A673 (cell line): ENCODE results near the gene ITGA11. TPM values are rescaled to one million over a fixed set of nuclear protein-coding genes. Genes with fewer than 3 reads are reported as not detected.

Experiments used
- BruUV-seq: library from RNA; stranded (reverse); fragments of 400-500 nt; replicated peaks from 2 replicates; lab custom pipeline; 2021; lab: Mats Ljungman, UMichigan
- CTCF ChIA-PET: fragments of 300-600 bp; sonication (Branson Sonifier 250); formaldehyde crosslinking; loops from one replicate; lab custom pipeline; 2022; ENCODE audit warnings: antibody characterized with exemption; lab: Charles Lee
- POLR2A ChIA-PET: fragments of 300-600 bp; sonication (Branson Sonifier 250); formaldehyde crosslinking; loops from one replicate; lab custom pipeline; 2022; ENCODE audit warnings: antibody characterized with exemption; ENCODE audit not compliant: low non-redundant PET; lab: Charles Lee
- DNase-seq: peaks from one replicate; pipeline ENCODE4 v3.0.0-alpha.2; 2015; ENCODE audit warnings: low spot score
- H3K27ac ChIP-seq: fragments of 200-600 bp; sonication (generic); 2 replicates; pipeline ENCODE4 v1.5.1; 2016; ENCODE audit warnings: mixed run types, low read depth, mild to moderate bottlenecking, mixed read lengths, antibody characterized with exemption, low read length; ENCODE audit not compliant: poor library complexity, severe bottlenecking
- H3K27me3 ChIP-seq: fragments of 200-600 bp; sonication (generic); replicated peaks from 2 replicates; pipeline ENCODE4 v1.6.1; 2017; ENCODE audit warnings: mixed run types, low read depth, mild to moderate bottlenecking, mixed read lengths, antibody characterized with exemption, low read length; ENCODE audit not compliant: insufficient read depth, poor library complexity
- H3K36me3 ChIP-seq: fragments of 200-600 bp; sonication (generic); 2 replicates; pipeline ENCODE4 v1.6.1; 2016; ENCODE audit warnings: mixed run types, mild to moderate bottlenecking, mixed read lengths, antibody characterized with exemption, low read length; ENCODE audit not compliant: insufficient read depth, poor library complexity, severe bottlenecking
- H3K4me1 ChIP-seq: fragments of 200-600 bp; sonication (generic); 2 replicates; pipeline ENCODE4 v1.6.1; 2017; ENCODE audit warnings: mixed run types, mild to moderate bottlenecking, mixed read lengths, antibody characterized with exemption, low read length; ENCODE audit not compliant: insufficient read depth, poor library complexity, severe bottlenecking
- H3K4me3 ChIP-seq: fragments of 200-600 bp; sonication (generic); 2 replicates; pipeline ENCODE4 v1.5.1; 2016; ENCODE audit warnings: low read depth, mixed run types, mild to moderate bottlenecking, mixed read lengths, low read length; ENCODE audit not compliant: poor library complexity, severe bottlenecking
- H3K9me3 ChIP-seq: fragments of 200-600 bp; sonication (generic); 2 replicates; pipeline ENCODE4 v1.6.1; 2016; ENCODE audit warnings: mixed run types, low read depth, mild to moderate bottlenecking, mixed read lengths, antibody characterized with exemption, low read length; ENCODE audit not compliant: poor library complexity, severe bottlenecking
- EZH2 ChIP-seq: fragments of 200-600 bp; sonication (generic); IDR thresholded peaks from 2 replicates; pipeline ENCODE4 v1.6.1; 2017; ENCODE audit warnings: borderline replicate concordance, low read depth, mild to moderate bottlenecking, mixed read lengths, antibody characterized with exemption, low read length; ENCODE audit not compliant: poor library complexity, severe bottlenecking
- intact Hi-C: fragments of 100-400 bp; cut with micrococcal nuclease; formaldehyde crosslinking; loops from one replicate; pipeline ENCODE4 v1.10.0; 2022; ENCODE audit not compliant: unreplicated experiment
- total RNA-seq: library from RNA; stranded (reverse); gene quantifications from 2 replicates; pipeline ENCODE4 v1.2.3, GENCODE V29; 2021
- TF ChIP-seq, protein P1 (sequence below): fragments of 300-800, 200-600 bp; sonication (generic); conservative IDR thresholded peaks from 2 replicates; pipeline ENCODE4 v1.5.1; 2017; ENCODE audit warnings: low read depth, mild to moderate bottlenecking, antibody characterized with exemption, low read length, moderate library complexity, mixed read lengths

The ITGA11 gene
- total RNA-seq, 1 experiment from 2014 or later, result 0.45 TPM

DNA sequence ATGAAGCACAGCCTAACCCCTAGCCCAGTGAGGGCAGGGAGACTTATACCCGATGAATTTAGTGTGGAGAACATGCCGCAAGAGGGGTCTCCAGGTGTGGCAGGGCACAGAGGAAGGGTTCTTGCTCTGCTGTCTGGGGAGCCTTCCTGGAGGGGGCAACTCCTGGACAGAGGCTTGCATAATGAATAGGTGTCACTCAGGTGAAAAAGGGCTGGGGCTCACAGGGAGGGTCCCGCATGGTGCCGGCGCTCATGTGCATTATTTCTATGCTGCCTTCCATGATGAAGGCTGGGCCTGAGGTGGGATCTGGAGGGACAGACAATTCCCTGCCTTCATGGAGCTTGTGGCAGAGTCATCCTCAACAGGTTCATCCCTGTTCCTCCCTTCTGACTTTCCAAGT, 51.5 kb downstream of the ITGA11 start:
- no peaks in the 10 kb centered on the region for H3K27me3 ChIP-seq
- H3K27ac ChIP-seq, result no peak overlapping the region
- peaks cover 5% of the 10 kb centered on the region for H3K9me3 ChIP-seq
- intact Hi-C loops, result no loop called here
- TF ChIP-seq, protein P1, sequence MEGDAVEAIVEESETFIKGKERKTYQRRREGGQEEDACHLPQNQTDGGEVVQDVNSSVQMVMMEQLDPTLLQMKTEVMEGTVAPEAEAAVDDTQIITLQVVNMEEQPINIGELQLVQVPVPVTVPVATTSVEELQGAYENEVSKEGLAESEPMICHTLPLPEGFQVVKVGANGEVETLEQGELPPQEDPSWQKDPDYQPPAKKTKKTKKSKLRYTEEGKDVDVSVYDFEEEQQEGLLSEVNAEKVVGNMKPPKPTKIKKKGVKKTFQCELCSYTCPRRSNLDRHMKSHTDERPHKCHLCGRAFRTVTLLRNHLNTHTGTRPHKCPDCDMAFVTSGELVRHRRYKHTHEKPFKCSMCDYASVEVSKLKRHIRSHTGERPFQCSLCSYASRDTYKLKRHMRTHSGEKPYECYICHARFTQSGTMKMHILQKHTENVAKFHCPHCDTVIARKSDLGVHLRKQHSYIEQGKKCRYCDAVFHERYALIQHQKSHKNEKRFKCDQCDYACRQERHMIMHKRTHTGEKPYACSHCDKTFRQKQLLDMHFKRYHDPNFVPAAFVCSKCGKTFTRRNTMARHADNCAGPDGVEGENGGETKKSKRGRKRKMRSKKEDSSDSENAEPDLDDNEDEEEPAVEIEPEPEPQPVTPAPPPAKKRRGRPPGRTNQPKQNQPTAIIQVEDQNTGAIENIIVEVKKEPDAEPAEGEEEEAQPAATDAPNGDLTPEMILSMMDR, result no peak
- TF ChIP-seq EZH2, result no peak
- no peaks in the 10 kb centered on the region for H3K36me3 ChIP-seq
- no TSS peak for BruUV-seq
- ChIA-PET CTCF (no interaction called here), POLR2A (no interaction called here)
- no peaks in the 10 kb centered on the region for H3K4me1 ChIP-seq
- DNase-seq, result no peak
- H3K4me3 ChIP-seq, result no peak overlapping the region

DNA sequence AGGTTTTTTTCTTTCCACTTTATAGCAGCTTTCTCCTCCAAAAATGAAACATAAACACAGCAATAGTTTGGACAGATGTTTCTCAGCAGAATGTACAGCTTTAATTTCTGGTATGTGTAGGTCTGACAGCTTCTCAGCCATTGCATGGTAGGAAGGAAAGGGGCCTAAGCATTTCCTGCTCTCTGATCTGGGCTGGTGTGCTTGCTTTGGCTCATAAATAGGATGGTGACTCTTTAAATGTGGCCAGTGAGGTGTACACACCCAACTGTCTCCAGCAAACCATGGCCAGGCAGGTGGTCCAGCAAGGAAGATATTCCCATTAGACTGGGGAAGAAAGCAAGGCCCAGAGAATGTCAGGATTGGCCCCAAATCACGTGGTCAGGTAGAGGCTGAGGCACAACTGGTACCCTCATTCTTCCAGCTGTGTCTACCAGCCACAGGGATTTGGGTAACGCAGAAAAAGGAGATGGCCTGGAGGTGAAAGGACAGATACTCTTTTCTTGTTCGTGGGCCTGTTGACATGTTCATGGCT, 52.1 kb downstream of the ITGA11 start:
- H3K27me3 ChIP-seq, result no peaks in the 10 kb centered on the region

DNA sequence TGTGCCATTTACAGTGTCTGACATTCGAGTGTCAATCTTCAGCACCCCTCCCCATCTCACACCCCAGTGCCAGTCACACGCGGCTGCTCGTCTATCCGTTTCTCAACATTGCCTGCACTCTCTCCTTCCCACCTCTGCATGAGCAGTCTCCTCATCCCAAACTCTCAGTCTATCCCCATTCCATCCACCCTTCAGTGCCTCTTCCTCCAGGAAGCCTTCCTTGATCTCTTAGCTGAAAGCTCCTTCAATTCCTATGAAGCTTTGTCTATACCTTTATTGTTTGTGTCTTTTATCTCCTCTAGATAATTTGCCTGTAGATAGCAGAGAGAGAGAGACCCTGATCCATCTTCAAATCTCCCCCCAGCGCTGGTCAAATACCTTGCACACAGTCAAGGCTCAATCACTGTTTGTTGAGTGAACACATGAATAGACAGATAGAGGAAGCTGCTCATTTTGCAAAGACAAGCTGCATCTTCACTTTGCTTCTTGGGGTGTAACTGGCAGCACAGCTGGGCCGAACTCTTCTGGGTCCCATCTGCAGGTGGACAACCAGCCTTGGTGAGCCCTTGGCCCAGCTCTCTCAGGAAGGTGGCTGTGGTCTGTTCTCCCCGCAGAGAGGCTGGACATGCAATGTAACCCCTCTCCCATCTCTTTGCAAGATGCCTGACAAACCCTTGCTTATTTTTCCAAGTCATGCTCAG, 52.8 kb downstream of the ITGA11 start:
- no TSS peak for BruUV-seq
- H3K36me3 ChIP-seq, result no peaks in the 10 kb centered on the region
- peaks cover 5% of the 10 kb centered on the region for H3K9me3 ChIP-seq
- ChIA-PET POLR2A (no interaction called here), CTCF (no interaction called here)
- DNase-seq, result no peak
- no peak overlapping the region for H3K27ac ChIP-seq
- no peak overlapping the region for H3K4me3 ChIP-seq
- intact Hi-C loops, result no loop called here
- no peak for TF ChIP-seq EZH2
- TF ChIP-seq, protein P1, result no peak
- H3K4me1 ChIP-seq, result no peaks in the 10 kb centered on the region
- no peaks in the 10 kb centered on the region for H3K27me3 ChIP-seq

More for the DNA sequence above, 52.1 kb downstream of the ITGA11 start:
- Histone ChIP-seq H3K9me3 (peaks cover 5% of the 10 kb centered on the region), H3K36me3 (no peaks in the 10 kb centered on the region), H3K4me1 (no peaks in the 10 kb centered on the region), H3K4me3 (no peak overlapping the region), H3K27ac (no peak overlapping the region)
- intact Hi-C loops, result no loop called here
- CTCF ChIA-PET, result no interaction called here
- no TSS peak for BruUV-seq
- TF ChIP-seq, protein P1, result no peak
- no peak for TF ChIP-seq EZH2
- DNase-seq, result no peak
- POLR2A ChIA-PET, result no interaction called here
